Activated CD4-positive, alpha-beta T cell treated with anti-CD3 and anti-CD28 coated beads for 24 hours (primary cell): ENCODE data around the gene XKRX.

Experiments used
- DNase-seq, 2 donors: peaks; one replicate each; pipeline ENCODE4 v3.0.0-alpha.2; 2020; ENCODE audit warnings: low read depth in 2 of 2

The XKRX gene

GRCh38 chrX:100895365-100896075, 33.2 kb downstream of the XKRX start:
- peak in 1 of 2 donors; percentile 4 for DNase-seq

DNA sequence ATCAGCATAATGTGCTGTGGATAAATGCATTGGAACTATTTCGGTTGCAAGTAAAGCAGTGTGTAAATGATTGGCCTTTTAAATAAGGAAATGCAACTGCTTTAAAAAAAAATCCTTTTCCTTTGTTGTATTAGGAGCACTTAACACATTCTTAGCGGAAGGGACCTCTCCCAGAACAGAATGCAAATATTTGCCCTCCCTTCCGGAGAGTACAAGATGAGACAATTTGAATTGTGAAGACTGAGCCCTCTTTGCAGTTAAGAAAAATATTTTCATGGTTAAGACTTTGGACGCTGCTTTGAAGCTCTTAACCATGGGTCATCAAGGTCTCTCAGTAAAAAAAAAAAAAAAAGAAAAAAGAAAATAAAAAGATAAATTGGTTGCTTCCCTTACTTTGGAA, 45.1 kb downstream of the XKRX start:
- no peak for DNase-seq

DNA sequence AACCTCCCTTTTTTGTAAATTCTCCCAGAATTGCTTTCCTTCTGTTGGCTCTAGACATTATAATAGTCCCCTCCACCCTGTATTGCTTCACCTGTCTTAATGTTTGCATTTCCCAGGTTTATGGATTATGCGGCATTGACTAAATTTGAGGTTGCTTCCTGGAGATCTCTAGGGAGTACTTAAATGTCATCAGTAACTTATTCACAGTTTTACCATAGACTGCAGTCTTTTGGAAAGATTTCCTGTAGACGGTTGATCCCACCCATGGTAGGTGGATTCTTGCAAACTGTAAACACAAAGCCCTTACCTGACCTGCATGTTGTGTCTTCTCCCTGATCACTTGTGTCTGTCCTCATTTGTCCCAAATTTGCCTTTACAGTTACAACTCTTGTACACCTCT, 48.3 kb downstream of the XKRX start:
- no peak for DNase-seq

GRCh38 chrX:100874325-100874724, 54.4 kb downstream of the XKRX start, which contains the start of gene NOX1:
Gene NOX1 (minus strand): TSS chrX:100874359. CDS start chrX:100874139, 220 bp downstream.
- no peak for DNase-seq

DNA sequence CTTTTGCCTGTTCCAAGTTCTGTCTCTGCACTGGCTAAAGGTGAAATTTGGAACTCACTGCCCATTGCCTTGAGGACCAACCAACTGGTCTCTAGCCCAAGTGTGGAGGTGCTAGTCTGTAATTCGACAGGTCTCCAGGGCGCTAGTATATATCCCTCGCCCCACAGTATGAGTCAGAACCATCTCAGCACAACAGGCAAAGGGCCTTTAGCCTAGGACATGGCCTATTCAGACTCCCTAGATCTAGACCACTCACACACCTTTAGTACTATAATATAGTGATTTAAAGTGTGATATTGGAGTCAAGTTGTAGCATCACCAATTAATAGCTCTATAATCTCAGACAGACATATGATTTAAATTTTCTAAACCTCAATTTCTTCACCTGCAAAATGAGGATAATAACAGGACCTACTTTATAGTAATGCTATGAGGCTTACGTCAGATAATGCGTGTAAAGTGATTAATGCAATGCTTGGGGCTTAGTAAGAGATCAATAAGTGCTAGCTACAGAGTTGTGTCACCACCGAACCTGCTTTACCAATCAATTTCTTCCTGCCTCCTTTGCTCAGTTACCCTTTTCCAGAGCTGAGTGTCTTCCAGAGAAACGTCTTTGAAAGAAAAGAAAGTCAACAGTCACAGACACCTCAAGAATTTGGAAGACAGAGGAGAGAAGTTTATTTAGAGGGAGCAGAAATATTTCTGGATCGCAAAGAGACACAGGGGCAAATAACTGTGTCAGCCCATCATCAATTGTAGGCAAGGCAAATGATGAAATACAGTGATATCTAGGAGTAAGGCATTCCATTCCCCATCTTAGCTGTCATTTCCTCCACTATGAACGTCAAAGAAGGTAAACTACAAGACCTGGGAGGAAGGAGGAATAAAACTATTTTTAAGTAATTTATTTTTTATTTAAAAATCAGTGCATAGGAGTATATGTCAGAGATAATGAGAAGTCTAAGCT, 56.8 kb downstream of the XKRX start:
- no peak for DNase-seq

DNA sequence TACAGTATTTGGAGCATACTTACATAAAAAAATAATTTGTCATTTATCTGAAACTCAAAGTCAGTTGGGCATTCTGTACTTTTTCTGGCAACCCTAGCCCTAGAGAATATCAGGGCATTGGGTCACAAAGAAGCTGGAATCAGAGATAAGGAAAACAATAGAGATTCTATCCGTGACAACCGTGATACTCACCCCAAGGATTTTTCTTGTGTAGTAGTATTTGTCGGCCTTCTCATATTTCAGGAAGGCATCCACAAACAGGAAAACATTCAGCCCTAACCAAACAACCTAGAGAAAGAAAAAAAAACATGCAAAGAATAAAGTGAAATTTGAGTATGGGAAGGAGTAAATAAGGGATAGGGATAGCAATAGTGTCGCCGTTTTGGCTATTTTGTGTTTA, 58.2 kb downstream of the XKRX start:
- DNase-seq = no peak

- no peak for DNase-seq
Observed at GRCh38 chrX:100868273-100868672, 60.4 kb downstream of the XKRX start.

DNA sequence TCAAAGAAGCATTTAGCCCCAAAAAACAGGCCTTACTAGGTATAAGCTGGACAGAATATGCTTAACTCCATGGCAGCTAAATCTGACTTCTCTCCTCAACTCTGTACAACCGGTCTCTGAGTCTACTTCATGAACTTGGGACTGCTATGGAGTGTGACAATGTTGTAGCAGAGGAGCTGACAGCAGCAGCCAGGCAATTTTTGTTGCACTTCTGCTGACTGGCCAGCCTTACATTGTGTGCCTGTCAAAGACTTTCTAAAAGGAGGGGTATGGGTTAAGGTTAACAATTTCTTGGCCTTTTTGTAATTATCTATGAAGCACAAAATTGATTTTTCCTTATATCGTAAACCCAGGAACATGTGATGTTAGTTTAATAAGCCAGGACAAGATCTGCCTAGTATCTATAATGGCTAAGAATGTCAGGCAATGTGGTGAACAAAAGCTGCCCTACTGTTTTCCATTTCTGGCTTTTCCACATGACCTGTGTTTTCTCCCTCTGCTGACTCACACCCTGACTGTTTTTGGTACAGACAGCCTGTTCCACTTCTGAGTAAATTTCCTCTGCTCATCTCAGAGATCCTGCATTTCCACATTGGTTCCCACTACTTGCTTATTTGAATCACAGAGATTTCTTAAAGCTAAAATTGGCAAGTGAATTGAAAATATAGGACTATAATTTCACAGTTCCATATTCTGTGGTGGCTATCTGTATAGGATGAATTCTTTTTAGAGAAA, 63.9 kb downstream of the XKRX start:
- DNase-seq = no peak
